Heart right ventricle (tissue), 16 donors: Measurements from ENCODE around the gene IL20. TPM values are rescaled to one million over a fixed set of nuclear protein-coding genes. Genes with fewer than 3 reads are reported as not detected.

Source experiments
- ATAC-seq, 8 donors: fragments of 200-7000 bp; cut with Tn5 transposase; one replicate each; pipeline ENCODE4 v1.9.1; 2020; ENCODE audit warnings: mild to moderate bottlenecking in 8 of 8, moderate library complexity in 8 of 8, moderate number of reproducible peaks in 1 of 8
- DNase-seq, 2 donors: peaks; one replicate each; pipeline ENCODE4 v3.0.0-alpha.2; 2020
- H3K27ac ChIP-seq, 10 donors: fragments of 200-600 bp; sonication (generic) in 2 of 10; one replicate each; pipeline versions ENCODE4 v1.5.0 to v1.8.0; 2020 to 2022; ENCODE audit warnings: mild to moderate bottlenecking in 3 of 10
- H3K27me3 ChIP-seq, 7 donors: fragments of 200-600 bp; one replicate each; pipeline ENCODE4 v1.8.0; 2021 to 2022; ENCODE audit warnings: mild to moderate bottlenecking in 2 of 7
- H3K36me3 ChIP-seq, 9 donors: fragments of 200-600 bp; sonication (generic) in 1 of 9; one replicate each; pipeline versions ENCODE4 v1.5.0 to v1.8.0; 2020 to 2022; ENCODE audit warnings: mild to moderate bottlenecking in 2 of 9
- H3K4me1 ChIP-seq, 9 donors: fragments of 200-600 bp; sonication (generic) in 1 of 9; one replicate each; pipeline versions ENCODE4 v1.5.0 to v1.8.0; 2020 to 2022; ENCODE audit warnings: mild to moderate bottlenecking in 4 of 9
- H3K4me3 ChIP-seq, 10 donors: fragments of 200-600 bp; sonication (generic) in 2 of 10; one replicate each; pipeline versions ENCODE4 v1.5.0 to v1.8.0; 2020 to 2022; ENCODE audit warnings: mild to moderate bottlenecking in 7 of 10, moderate library complexity in 2 of 10
- H3K9me3 ChIP-seq, 11 donors: fragments of 200-600 bp in 10 of 11; sonication (generic) in 2 of 11; one replicate each; pipeline versions ENCODE4 v1.5.0 to v1.8.0; 2013 to 2022; ENCODE audit warnings: mild to moderate bottlenecking in 2 of 11, control low read depth in 1 of 11, moderate library complexity in 1 of 11
- WGBS, 2 donors: extraction: QIAGEN DNeasy Blood & Tissue Kit; methylation state at CpG; one replicate each; pipeline ENCODE4 v1.1.7; 2013; ENCODE audit warnings: inconsistent platforms in 1 of 2; 5-methylcytosine and 5-hydroxymethylcytosine counted together
- intact Hi-C, 10 donors: fragments of 100-400 bp; cut with DNase I; formaldehyde crosslinking; loops; one replicate each; pipeline versions ENCODE4 v1.11.1 to v1.14.2; 2022
- polyA plus RNA-seq, 2 donors: library from polyadenylated mRNA; stranded (reverse); fragments of 200-250 nt; gene quantifications; one replicate each; pipeline ENCODE4 v1.2.3, GENCODE V29; 2013
- total RNA-seq, 10 donors: library from RNA; stranded (reverse); fragmentation: NEBNext Ultra II Directional in 3 of 10; extraction: Animal tissue kit (Norgen Biotek cat#: 25700) in 3 of 10; gene quantifications; one replicate each; pipeline versions ENCODE4 v1.2.1 to v1.2.4, GENCODE V29; 2021 to 2023
- TF ChIP-seq, protein P1 (sequence below), 9 donors: fragments of 200-600 bp; sonication (generic) in 2 of 9; IDR thresholded peaks; one replicate each; pipeline versions ENCODE4 v1.5.0 to v1.8.0; 2021 to 2022; ENCODE audit warnings: antibody characterized with exemption in 9 of 9, mild to moderate bottlenecking in 5 of 9, moderate library complexity in 1 of 9
- donor health status: Arrhythmogenic right ventricular cardiomyopathy.
- donor health status: ischemic (EF 13 %, LVEDD 7.1; RV severe dilation, severe dysfunction).
- donor health status: healthy with polysubstance abuse.
- donor health status: DM: no; HTN: yes; CAD: no.
- donor health status: DM: no; HTN: no; CAD: no.
- donor health status: ischemic (EF 25% LVEDD 6.9; RV normal size, moderate dysfunction).
- donor health status: ischemic (EF 25% LVEDD 5.7; RV mildly dilated, moderate dysfunction).
- donor health status: healthy.
- donor health status: DM: yes; HTN: yes; CAD: no.
- donor health status: Ischemic cardiomyopathy.
- donor health status: ischemic (EF 35%, LVEDD 5.7; RV mildly dilated, moderate dysfunction).
- donor health status: nonischemic (EF 11% LVEDD 7.7; RV severe dilation, severe dysfunction).
- donor health status: DM: yes; HTN: yes; CAD: no.
- donor health status: PGD.
- donor health status: ischemic (EF 29% LVEDD 5.4; RV normal size, mild dysfunction).
- donor health status: nonischemic (EF 23%, LVEDD 6.1; RV moderate dilation, normal function).

IL20 gene
- total and polyA plus RNA-seq, 12 donors = not detected

GRCh38 chr1:206854401-206855129, 10.9 kb upstream of the IL20 start:
- TF ChIP-seq, protein P1, sequence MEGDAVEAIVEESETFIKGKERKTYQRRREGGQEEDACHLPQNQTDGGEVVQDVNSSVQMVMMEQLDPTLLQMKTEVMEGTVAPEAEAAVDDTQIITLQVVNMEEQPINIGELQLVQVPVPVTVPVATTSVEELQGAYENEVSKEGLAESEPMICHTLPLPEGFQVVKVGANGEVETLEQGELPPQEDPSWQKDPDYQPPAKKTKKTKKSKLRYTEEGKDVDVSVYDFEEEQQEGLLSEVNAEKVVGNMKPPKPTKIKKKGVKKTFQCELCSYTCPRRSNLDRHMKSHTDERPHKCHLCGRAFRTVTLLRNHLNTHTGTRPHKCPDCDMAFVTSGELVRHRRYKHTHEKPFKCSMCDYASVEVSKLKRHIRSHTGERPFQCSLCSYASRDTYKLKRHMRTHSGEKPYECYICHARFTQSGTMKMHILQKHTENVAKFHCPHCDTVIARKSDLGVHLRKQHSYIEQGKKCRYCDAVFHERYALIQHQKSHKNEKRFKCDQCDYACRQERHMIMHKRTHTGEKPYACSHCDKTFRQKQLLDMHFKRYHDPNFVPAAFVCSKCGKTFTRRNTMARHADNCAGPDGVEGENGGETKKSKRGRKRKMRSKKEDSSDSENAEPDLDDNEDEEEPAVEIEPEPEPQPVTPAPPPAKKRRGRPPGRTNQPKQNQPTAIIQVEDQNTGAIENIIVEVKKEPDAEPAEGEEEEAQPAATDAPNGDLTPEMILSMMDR (IDR thresholded peaks at IDR 0.05) = no peak
- no peaks in the 10 kb centered on the region for H3K36me3 ChIP-seq
- intact Hi-C loops = no loop called here
- peaks cover 0 to 20% (median 0%) of the 10 kb centered on the region in 11 donors for H3K9me3 ChIP-seq
- no peak overlapping the region for H3K4me3 ChIP-seq
- H3K27ac ChIP-seq = no peak overlapping the region
- DNase-seq = no peak
- peaks cover 0 to 4% (median 0%) of the 10 kb centered on the region in 7 donors for H3K27me3 ChIP-seq
- 69 to 72% methylated on average over 3 of the region's 3 CpGs for WGBS, 2 donors
- no peak for ATAC-seq
- H3K4me1 ChIP-seq = peaks cover 0 to 11% (median 0%) of the 10 kb centered on the region in 9 donors

DNA sequence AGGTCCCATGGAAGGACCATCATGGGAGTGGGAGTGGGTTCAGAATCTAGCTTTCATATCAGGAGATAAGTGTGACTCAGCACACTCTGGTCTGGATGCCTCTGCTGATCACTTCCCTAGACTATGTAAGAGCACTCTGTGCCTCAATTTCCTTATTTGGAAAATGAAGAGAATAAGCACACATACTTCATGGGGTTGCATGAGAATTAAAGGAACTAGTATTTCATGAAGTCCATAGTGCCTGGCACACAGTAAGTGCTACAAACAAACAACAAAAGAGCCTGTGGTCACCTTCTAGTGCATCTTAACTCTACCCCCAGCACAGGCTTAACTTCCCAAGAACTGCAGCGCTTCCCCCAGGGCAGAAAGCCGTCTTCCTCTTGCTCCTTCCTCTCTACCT, 9.6 kb upstream of the IL20 start:
- DNase-seq = no peak
- no peak for ATAC-seq
- H3K36me3 ChIP-seq = no peaks in the 10 kb centered on the region
- WGBS, 2 donors = 88 to 94% methylated on average over 2 of the region's 2 CpGs
- TF ChIP-seq, protein P1 (IDR thresholded peaks at IDR 0.05) = no peak
- H3K4me3 ChIP-seq = no peak overlapping the region
- H3K9me3 ChIP-seq = peaks cover 0 to 20% (median 0%) of the 10 kb centered on the region in 11 donors
- no peak overlapping the region for H3K27ac ChIP-seq
- peaks cover 0 to 11% (median 0%) of the 10 kb centered on the region in 9 donors for H3K4me1 ChIP-seq
- intact Hi-C loops = no loop called here
- peaks cover 0 to 10% (median 0%) of the 10 kb centered on the region in 7 donors for H3K27me3 ChIP-seq

GRCh38 chr1:206856674-206857464, 8.6 kb upstream of the IL20 start:
- 93 to 94% methylated on average over 5 of the region's 5 CpGs for WGBS, 2 donors
- no peak overlapping the region for H3K27ac ChIP-seq
- peaks cover 0 to 16% (median 4%) of the 10 kb centered on the region in 7 donors for H3K27me3 ChIP-seq
- ATAC-seq (no peak), DNase-seq (no peak)
- intact Hi-C loops = no loop called here
- no peaks in the 10 kb centered on the region for H3K36me3 ChIP-seq
- peaks cover 0 to 18% (median 0%) of the 10 kb centered on the region in 11 donors for H3K9me3 ChIP-seq
- TF ChIP-seq, protein P1 (IDR thresholded peaks at IDR 0.05) = peak in 1 of 9 donors; percentile 12
- no peak overlapping the region for H3K4me3 ChIP-seq
- H3K4me1 ChIP-seq = peaks cover 0 to 11% (median 0%) of the 10 kb centered on the region in 9 donors

- H3K27me3 ChIP-seq = peaks cover 0 to 24% (median 4%) of the 10 kb centered on the region in 7 donors
- intact Hi-C loops = no loop called here
- DNase-seq (no peak), ATAC-seq (peak in 3 of 8 donors; percentile 35 to 63 (median 49))
- peaks cover 0 to 11% (median 0%) of the 10 kb centered on the region in 9 donors for H3K4me1 ChIP-seq
- WGBS, 2 donors = 46% methylated on average over 5 of the region's 5 CpGs
- H3K9me3 ChIP-seq = no peaks in the 10 kb centered on the region
- H3K27ac ChIP-seq = no peak overlapping the region
- TF ChIP-seq, protein P1 (IDR thresholded peaks at IDR 0.05) = no peak
- no peaks in the 10 kb centered on the region for H3K36me3 ChIP-seq
- H3K4me3 ChIP-seq = peak overlapping the region in 1 of 10 donors; percentile 27
Observed at GRCh38 chr1:206859082-206859521, 6.3 kb upstream of the IL20 start.
